NCI-H526 (cell line): Measurements from ENCODE around the gene SLPI.

Source experiments
- DNase-seq, 2 experiments: peaks; one replicate each; lab custom pipeline; 2025; lab: John Stamatoyannopoulos, UW

SLPI gene

GRCh38 chr20:45212836-45213235 is 41.5 kb downstream of the SLPI start:
- DNase-seq = no peak

- peak; percentile 22 to 29 for DNase-seq
Measured at GRCh38 chr20:45211569-45212474, 42.5 kb downstream of the SLPI start.

GRCh38 chr20:45209924-45210323 is 44.4 kb downstream of the SLPI start:
- DNase-seq = no peak

- no peak for DNase-seq
Measured at GRCh38 chr20:45206725-45207124, 47.6 kb downstream of the SLPI start, which contains the start of gene SEMG1. Gene SEMG1 (plus strand): TSS chr20:45207033. CDS start chr20:45207054, 21 bp downstream.
